COLO829 (cell line): Measurements from ENCODE around the gene PRPS2.

Experiments used
- DNase-seq: peaks from one replicate; pipeline ENCODE4 v3.0.0; 2012; ENCODE audit warnings: low spot score

PRPS2 gene

GRCh38 chrX:12791257-12792228 is at the start of gene PRPS2:
Gene PRPS2, plus strand, starts transcription at chrX:12791412. Its CDS starts 86 bp downstream, at chrX:12791498.
- DNase-seq, result peak; percentile 66

DNA sequence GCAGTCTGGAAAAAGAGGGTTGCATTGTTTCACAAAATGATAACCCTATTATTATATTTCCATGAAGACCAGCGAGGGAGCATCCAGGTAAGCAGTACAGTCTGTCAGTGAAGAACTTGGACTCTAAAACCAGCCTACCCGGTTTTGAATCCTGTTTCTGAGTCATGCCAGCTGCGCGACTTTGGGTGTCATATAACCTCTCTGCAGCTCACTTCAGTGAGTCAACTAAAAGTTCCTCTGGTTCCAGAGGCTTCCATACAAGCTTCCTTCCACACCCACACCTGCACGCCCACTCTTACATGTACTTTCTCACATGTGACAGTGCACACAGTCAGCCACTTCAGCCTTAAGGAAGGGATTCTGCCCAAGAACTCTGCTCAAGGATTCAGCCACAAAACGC is 49.8 kb upstream of the PRPS2 start:
- no peak for DNase-seq

- DNase-seq, result no peak
Measured at GRCh38 chrX:12747433-12747832, 43.8 kb upstream of the PRPS2 start.

DNA sequence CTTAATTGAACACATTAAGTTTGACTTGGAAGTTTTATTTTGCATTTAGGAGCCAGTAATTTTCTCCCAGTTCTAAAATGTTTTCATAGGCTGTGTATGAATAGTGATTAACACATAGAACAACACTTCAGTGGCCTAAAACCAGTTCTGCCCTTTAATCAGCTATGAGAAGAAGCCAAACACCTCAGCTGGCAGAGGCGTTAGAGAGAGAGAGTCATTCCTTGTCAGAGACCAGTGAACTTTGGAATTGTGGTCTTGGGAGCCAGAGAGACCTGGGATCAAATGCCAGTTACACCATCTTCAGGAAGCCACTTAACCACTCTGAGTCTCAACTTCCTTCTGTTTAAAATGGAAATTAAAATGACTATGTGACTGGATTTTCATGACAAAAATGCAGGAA is 39.3 kb upstream of the PRPS2 start:
- no peak for DNase-seq

DNA sequence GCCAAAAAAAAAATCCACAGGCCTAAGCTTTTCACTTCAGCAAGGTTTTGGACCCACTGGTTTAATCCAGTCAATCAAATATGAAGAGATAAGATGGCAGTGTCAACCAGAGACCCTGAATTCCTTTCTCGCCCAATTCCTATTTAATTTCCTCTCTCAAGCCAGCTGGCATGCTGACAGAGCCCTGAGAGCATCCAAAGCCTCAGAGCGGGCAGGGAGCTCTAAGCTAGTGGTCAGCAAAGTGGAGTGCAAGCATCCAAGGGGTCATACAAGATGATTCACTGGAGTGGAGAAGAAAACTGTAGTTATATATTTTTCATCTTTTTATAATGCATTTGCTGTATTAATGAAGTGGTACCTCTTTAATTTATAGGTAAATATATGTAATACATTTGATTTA is 37.8 kb upstream of the PRPS2 start:
- no peak for DNase-seq

- no peak for DNase-seq
Measured at GRCh38 chrX:12758291-12758690, 32.9 kb upstream of the PRPS2 start.

GRCh38 chrX:12767856-12768255 is 23.4 kb upstream of the PRPS2 start:
- DNase-seq, result no peak

GRCh38 chrX:12768491-12768890 is 22.7 kb upstream of the PRPS2 start:
- no peak for DNase-seq

DNA sequence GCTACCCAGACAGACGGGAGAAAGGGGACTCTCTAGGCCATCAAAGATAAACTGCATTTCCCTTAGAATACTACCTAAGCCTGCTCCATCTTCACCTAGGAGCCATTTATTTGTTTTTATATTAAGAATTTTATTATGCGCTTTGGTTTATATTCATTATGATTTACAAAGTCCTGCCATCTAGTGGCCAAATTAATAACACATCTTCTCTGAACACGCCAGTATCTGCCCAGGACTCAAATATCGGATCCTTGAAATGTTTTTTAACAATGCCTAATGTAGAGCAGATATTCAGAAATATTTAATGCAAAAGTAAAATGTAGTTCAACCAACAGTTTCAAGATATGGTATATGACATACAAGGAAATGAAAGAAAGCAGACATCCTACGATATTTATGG is 20.8 kb upstream of the PRPS2 start:
- DNase-seq, result no peak

- DNase-seq, result no peak
Measured at GRCh38 chrX:12771445-12772069, 19.7 kb upstream of the PRPS2 start.

- no peak for DNase-seq
Measured at GRCh38 chrX:12777670-12778069, 13.5 kb upstream of the PRPS2 start.

DNA sequence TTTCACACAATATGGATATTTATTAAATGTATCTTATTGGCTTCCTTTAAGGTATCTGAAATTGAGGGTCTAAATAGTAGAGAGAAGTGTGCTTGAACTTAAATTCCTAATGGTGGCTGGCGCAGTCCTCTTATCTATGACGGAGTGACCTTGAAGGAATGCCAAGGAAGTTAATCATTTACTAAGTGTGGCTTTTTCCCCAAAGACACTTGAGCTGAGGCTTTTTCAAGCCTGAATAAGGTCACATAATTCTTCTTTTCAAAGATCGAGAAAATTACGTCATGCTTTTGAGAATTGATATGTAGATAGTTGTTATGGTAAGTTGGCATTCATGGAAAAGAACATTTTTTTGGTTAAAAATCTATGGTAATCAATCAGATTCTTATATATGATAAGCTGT is 11.7 kb upstream of the PRPS2 start:
- no peak for DNase-seq

DNA sequence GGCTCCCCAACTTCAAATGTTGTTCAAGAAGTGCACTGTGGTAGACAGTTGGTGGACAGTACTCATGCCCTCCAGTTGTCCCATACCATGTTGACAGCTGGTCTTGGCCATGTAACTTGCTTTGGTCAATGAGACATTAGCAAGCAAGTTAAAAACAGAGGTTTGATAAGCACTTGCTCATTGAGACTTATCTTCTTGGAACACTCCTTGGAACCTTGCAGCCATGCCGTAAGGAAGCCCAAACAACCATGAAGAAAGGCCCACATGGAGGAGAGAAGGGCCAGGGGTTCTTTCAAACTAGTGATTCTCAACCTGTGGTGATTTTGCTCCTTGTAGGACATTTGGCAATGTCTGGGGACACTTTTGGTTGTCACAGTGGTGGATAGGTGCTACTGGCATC is 2.6 kb upstream of the PRPS2 start:
- DNase-seq, result no peak

DNA sequence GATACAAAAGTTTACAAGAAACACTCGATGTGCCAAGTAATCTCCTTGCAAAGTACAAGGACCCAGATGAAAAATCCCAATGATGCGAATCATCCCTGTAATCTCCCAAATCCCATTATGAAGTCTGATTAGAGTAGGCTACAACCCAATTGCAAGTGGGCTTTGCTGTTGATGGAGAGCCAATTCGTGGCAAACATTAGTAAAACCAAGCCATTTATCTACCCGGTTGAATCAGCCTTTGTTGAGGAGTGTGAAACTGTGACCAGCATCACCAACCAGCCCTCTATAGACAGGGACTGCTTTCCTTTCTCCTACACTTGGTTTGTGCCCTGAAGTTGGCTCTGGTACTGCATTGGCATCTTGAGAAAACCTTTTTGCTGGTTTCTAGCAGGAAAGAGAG is 1.2 kb upstream of the PRPS2 start:
- no peak for DNase-seq

DNA sequence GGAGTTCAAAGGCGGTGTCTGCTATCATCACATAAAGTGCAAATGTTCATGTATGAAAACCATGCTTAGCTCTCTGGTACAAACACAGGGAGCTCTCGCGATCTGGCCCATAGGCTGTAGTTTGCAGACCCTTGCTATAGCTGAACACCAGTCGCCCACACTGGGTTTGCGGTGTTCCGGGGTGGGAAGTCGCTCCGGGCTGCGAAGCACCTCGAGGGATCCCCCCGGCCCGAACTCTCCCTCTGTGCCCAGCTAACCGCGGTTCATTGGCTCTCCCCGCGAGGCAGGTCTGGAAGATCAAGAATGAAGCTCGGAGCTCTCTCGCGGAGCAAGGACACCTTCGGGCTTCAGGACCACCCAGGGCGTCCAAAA is 341 bp upstream of the PRPS2 start:
- DNase-seq, result no peak

DNA sequence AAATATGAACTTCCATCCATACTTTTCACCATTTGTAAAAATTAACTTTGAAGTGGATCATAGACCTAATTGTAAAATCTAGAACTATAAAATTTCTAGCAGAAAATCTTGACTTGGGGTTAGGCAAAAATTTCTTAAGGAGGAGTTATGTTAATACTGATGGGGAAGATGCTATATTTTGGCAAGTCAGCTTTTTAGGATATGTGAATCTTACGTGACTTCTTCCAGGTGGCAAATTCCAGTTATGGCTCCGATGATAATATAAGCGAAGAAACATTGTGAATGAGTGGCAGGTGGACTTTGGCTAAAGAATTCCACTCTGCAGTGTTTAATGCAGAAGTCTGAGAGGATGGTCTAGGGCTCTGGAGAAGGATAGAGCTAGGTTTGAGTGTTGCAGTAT is 1.5 kb downstream of the PRPS2 start:
- DNase-seq, result no peak

DNA sequence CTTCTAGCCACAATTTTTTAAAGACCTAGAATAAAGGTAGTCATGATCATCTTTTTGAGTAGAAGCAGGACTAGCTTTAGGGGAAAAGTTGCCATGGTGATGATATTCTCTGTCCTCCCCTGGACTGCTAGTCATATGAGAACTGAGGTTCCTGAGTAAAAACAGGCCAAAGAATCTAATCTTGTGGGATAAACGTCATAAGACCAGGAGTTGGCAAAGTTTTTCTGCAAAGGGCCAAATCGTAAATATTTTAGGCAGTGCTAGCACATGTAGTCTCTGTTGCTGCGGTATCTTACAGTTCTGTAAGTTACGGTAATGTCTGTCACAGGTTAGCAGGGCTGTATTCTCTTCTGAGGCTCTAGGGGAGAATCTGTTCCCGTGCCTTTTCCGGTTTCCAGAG is 3.4 kb downstream of the PRPS2 start:
- DNase-seq, result no peak

- DNase-seq, result no peak
Measured at GRCh38 chrX:12798601-12799000, 7.4 kb downstream of the PRPS2 start.

- no peak for DNase-seq
Measured at GRCh38 chrX:12799118-12799517, 7.9 kb downstream of the PRPS2 start.

GRCh38 chrX:12802741-12803140 is 11.5 kb downstream of the PRPS2 start:
- no peak for DNase-seq

DNA sequence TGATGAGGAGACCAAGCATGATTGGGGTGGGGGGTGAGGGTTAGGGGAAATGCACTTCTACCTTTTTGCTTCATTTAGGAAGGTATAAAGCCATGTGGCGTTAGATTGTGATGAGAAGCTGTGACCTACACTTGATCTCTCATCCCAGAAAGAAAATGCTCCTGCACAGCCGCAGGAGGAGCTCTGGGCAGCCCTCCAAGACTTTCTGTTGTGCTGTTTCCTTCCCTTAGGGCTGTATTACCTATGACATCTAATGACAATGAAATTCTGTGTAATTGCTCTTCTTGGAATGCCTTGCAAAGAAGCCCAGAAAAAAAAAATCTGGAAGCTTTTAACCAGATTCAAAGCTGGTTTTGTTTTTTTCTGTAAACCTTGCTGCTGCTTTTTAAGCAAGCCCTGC is 13.4 kb downstream of the PRPS2 start:
- no peak for DNase-seq

DNA sequence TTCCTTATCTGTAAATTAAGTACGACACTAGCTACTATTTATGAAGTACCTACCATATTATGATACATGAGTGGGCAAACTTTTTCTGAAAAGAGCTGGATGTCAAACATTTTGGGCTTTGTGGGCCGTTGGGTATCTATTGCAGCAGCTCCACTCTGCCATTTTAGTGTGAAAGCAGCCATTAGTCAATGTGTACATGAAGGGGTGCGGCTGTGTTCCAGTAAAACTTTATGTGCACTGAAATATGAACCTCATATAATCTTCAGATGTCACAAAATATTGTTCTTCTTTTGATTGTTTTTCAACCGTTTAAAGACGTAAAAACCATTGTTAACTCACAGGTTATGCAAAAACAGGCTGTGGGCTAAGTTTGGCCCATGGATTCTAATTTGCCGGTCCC is 14.1 kb downstream of the PRPS2 start:
- no peak for DNase-seq

GRCh38 chrX:12811658-12812057 is 20.4 kb downstream of the PRPS2 start:
- no peak for DNase-seq

DNA sequence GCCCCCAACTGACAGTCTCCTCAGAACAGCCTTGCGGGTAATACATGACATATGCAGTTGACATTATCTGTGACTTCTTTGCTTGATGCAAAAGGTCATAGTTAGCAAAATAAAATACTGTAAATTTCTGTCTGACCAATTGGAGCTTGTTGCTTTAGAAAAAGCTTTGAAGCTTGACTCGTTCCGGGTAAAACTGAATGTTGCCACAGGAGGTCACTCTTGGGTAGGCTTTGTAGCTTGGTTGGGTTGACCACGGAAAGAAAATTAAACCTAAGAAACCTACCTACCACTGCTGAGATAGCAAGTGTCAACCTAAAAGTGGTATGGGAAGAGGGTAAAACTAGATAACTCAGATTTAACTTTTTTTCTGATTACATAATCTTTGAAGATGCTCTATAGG is 23.2 kb downstream of the PRPS2 start:
- DNase-seq, result no peak
